Right lobe of liver (tissue), 6 donors: Measurements from ENCODE around the gene HMOX2. TPM values are rescaled to one million over a fixed set of nuclear protein-coding genes. Genes with fewer than 3 reads are reported as not detected.

Experiments
- ATAC-seq, 4 donors: fragments of 200-7000 bp; cut with Tn5 transposase; one replicate each; pipeline ENCODE4 v1.9.1; 2020; ENCODE audit warnings: mild to moderate bottlenecking in 4 of 4, moderate library complexity in 4 of 4
- DNase-seq, 3 donors: peaks; one replicate each; pipeline ENCODE4 v3.0.0-alpha.2; 2020
- H3K27ac ChIP-seq, 3 donors: fragments of 200-600 bp; one replicate each; pipeline ENCODE4 v1.8.0; 2022
- H3K27me3 ChIP-seq, 2 donors: fragments of 200-600 bp; one replicate each; pipeline ENCODE4 v1.8.0; 2022
- H3K36me3 ChIP-seq, 4 donors: fragments of 200-600 bp; sonication (generic) in 1 of 4; one replicate each; pipeline versions ENCODE4 v1.5.1 to v1.8.0; 2017 to 2022; ENCODE audit warnings: control low read depth in 1 of 4
- H3K4me1 ChIP-seq, 4 donors: fragments of 200-600 bp; sonication (generic) in 1 of 4; one replicate each; pipeline versions ENCODE4 v1.5.1 to v1.8.0; 2017 to 2022; ENCODE audit warnings: control low read depth in 1 of 4
- H3K4me3 ChIP-seq, 3 donors: fragments of 200-600 bp; one replicate each; pipeline ENCODE4 v1.8.0; 2022
- H3K9me3 ChIP-seq, 4 donors: fragments of 200-600 bp; sonication (generic) in 1 of 4; one replicate each; pipeline versions ENCODE4 v1.5.1 to v1.8.0; 2017 to 2022; ENCODE audit warnings: control low read depth in 1 of 4
- CTCF ChIP-seq, 4 donors: fragments of 200-600 bp in 3 of 4; fragments of 450-650 bp in 1 of 4; IDR thresholded peaks; one replicate each; pipeline versions ENCODE4 v1.5.1 to v1.8.0; 2016 to 2022; ENCODE audit warnings: antibody characterized with exemption in 4 of 4, mild to moderate bottlenecking in 2 of 4
- POLR2A ChIP-seq: fragments of 450-650 bp; IDR thresholded peaks from one replicate; pipeline ENCODE4 v1.6.1; 2017; ENCODE audit warnings: antibody characterized with exemption, mild to moderate bottlenecking
- WGBS: methylation state at CpG from one replicate; pipeline ENCODE4 v1.1.6; 2018; ENCODE audit warnings: low coverage, low lambda C conversion rate; ENCODE audit not compliant: insufficient coverage; ENCODE audit errors: missing lambda C conversion rate; 5-methylcytosine and 5-hydroxymethylcytosine counted together
- intact Hi-C, 2 donors: fragments of 100-400 bp; cut with DNase I; formaldehyde crosslinking; loops; one replicate each; pipeline versions ENCODE4 v1.11.2 to v1.14.1; 2022
- total RNA-seq, 6 experiments: library from RNA; depleted of rRNA in 2 of 6; stranded (reverse); fragments of >200 nt in 2 of 6; fragmentation: NEBNext Ultra II Directional in 3 of 6; extraction: Animal tissue kit (Norgen Biotek cat#: 25700) in 3 of 6; gene quantifications; one replicate each; pipeline versions ENCODE4 v1.1.0 to v1.2.4, GENCODE V29; 2016 to 2023
- donor health status: DM: no; HTN: yes; CAD: no.
- donor health status: DM: no; HTN: no; CAD: no.
- donor health status: DM: no; HTN: no; CAD: no.
- donor health status: DM: no; HTN: yes; CAD: no.
- donor health status: DM: no; HTN: yes; CAD: no.

Gene HMOX2
- total RNA-seq, 6 experiments from 2014 or later = 39.7 to 74.7 (median 55.4) TPM

- DNase-seq (peak in 1 of 3 donors; percentile 28), ATAC-seq (peak; percentile 49 to 62 (median 58))
- no peaks in the 10 kb centered on the region for H3K9me3 ChIP-seq
- H3K36me3 ChIP-seq = no peaks in the 10 kb centered on the region
- H3K27ac ChIP-seq = no peak overlapping the region
- H3K27me3 ChIP-seq = no peaks in the 10 kb centered on the region
- intact Hi-C loops = no loop called here
- no peak overlapping the region for H3K4me3 ChIP-seq
- peaks cover 0 to 7% (median 0%) of the 10 kb centered on the region in 4 donors for H3K4me1 ChIP-seq
- 50% methylated on average over 12 of the region's 13 CpGs for WGBS
- TF ChIP-seq CTCF (IDR thresholded peaks at IDR 0.05) = no peak
- no peak for TF ChIP-seq POLR2A
These were observed 71.9 kb downstream of the HMOX2 start for GRCh38 chr16:4548124-4548523.

- Histone ChIP-seq H3K4me3 (no peak overlapping the region), H3K27ac (no peak overlapping the region), H3K4me1 (peaks cover 0 to 7% (median 0%) of the 10 kb centered on the region in 4 donors), H3K36me3 (no peaks in the 10 kb centered on the region), H3K9me3 (no peaks in the 10 kb centered on the region), H3K27me3 (no peaks in the 10 kb centered on the region)
- 45% methylated on average over 4 of the region's 4 CpGs for WGBS
- no peak for TF ChIP-seq CTCF (IDR thresholded peaks at IDR 0.05)
- TF ChIP-seq POLR2A = no peak
- DNase-seq = no peak
- no peak for ATAC-seq
- intact Hi-C loops = loop anchor here in 1 of 2 donors (10.0 kb wide), 1 partner anchor 46 kb away; no protein-coding TSS in a partner anchor
These were observed 74.4 kb downstream of the HMOX2 start for GRCh38 chr16:4550591-4550990.

- no peak overlapping the region for H3K27ac ChIP-seq
- DNase-seq = no peak
- ATAC-seq = no peak
- H3K4me1 ChIP-seq = peaks cover 0 to 7% (median 0%) of the 10 kb centered on the region in 4 donors
- WGBS = 63% methylated on average over 2 of the region's 3 CpGs
- intact Hi-C loops = loop anchor here in 1 of 2 donors (10.0 kb wide), 1 partner anchor 48 kb away; no protein-coding TSS in a partner anchor
- no peaks in the 10 kb centered on the region for H3K27me3 ChIP-seq
- no peak for TF ChIP-seq CTCF (IDR thresholded peaks at IDR 0.05)
- TF ChIP-seq POLR2A = no peak
- no peak overlapping the region for H3K4me3 ChIP-seq
- H3K9me3 ChIP-seq = no peaks in the 10 kb centered on the region
- H3K36me3 ChIP-seq = no peaks in the 10 kb centered on the region
These were observed 76.3 kb downstream of the HMOX2 start for GRCh38 chr16:4552541-4552940.

GRCh38 chr16:4556112-4556511 lies 79.9 kb downstream of the HMOX2 start, which contains the start of gene C16orf96:
TSS of gene C16orf96 (plus strand) at chr16:4556340. CDS start at chr16:4556490, 150 bp downstream.
- DNase-seq = no peak
- Histone ChIP-seq H3K36me3 (no peaks in the 10 kb centered on the region), H3K4me3 (no peak within 1 kb of the TSS), H3K9me3 (no peaks in the 10 kb centered on the region), H3K27ac (no peak within 1 kb of the TSS), H3K4me1 (no peaks in the 10 kb centered on the region), H3K27me3 (no peaks in the 10 kb centered on the region)
- WGBS = 45% methylated on average over 2 of the region's 4 CpGs
- ATAC-seq = peak in 2 of 4 donors; percentile 28 to 71
- TF ChIP-seq POLR2A = no peak
- TF ChIP-seq CTCF (IDR thresholded peaks at IDR 0.05) = no peak
- intact Hi-C loops = loop anchor here in 1 of 2 donors (10.0 kb wide), 1 partner anchor 51 kb away; no protein-coding TSS in a partner anchor
